Cardiac fibroblast (primary cell): ENCODE data around the gene GPR63.
A peak's percentile ranks its signal among the peaks of the same experiment; 100 is the strongest.
"Not testable (repeated sequence)": the region's sequence is repeated elsewhere in the genome, so short reads cannot be mapped to it uniquely, and the experiment has no call there.

ENCODE experiments used
- DNase-seq, 2 donors: peaks; one replicate each; pipeline versions ENCODE4 v3.0.0 to v3.0.0-alpha.2; 2010; ENCODE audit warnings: low read depth in 2 of 2
- H3K4me3 ChIP-seq, 2 donors: replicated peaks in 1 of 2; 1 replicate in 1 of 2; 2 replicates in 1 of 2; pipeline ENCODE4 v1.5.1; 2011; ENCODE audit warnings: low read depth in 2 of 2, low read length in 2 of 2, mild to moderate bottlenecking in 2 of 2, moderate library complexity in 1 of 2
- CTCF ChIP-seq: IDR thresholded peaks from one replicate; pipeline ENCODE4 v1.5.1; 2011; ENCODE audit warnings: low read depth, mild to moderate bottlenecking, low read length, inconsistent platforms

The GPR63 gene

GRCh38 chr6:96837081-96837971, at the start of gene GPR63:
TSS of gene GPR63 (minus strand) at chr6:96837477. CDS start at chr6:96799731, 37,746 bp downstream.
- H3K4me3 ChIP-seq = peak within 1 kb of the TSS; percentile 73 to 79
- no peak for TF ChIP-seq CTCF
- DNase-seq = peak; percentile 83

- no peak for DNase-seq
- no peak for TF ChIP-seq CTCF
- H3K4me3 ChIP-seq = no peak overlapping the region
These were observed 49.2 kb upstream of the GPR63 start for GRCh38 chr6:96886519-96886918.

GRCh38 chr6:96885187-96885631, 47.9 kb upstream of the GPR63 start:
- not testable (repeated sequence) for H3K4me3 ChIP-seq
- DNase-seq = peak in 1 of 2 donors; percentile 3

GRCh38 chr6:96878143-96878542, 40.9 kb upstream of the GPR63 start:
- DNase-seq = no peak

GRCh38 chr6:96876886-96877545, 39.7 kb upstream of the GPR63 start:
- no peak for TF ChIP-seq CTCF
- no peak for DNase-seq
- no peak overlapping the region for H3K4me3 ChIP-seq

More at GRCh38 chr6:96878143-96878542, 40.9 kb upstream of the GPR63 start:
- no peak for TF ChIP-seq CTCF
- H3K4me3 ChIP-seq = no peak overlapping the region

GRCh38 chr6:96872976-96873375, 35.7 kb upstream of the GPR63 start:
- TF ChIP-seq CTCF = no peak
- no peak overlapping the region for H3K4me3 ChIP-seq
- no peak for DNase-seq

GRCh38 chr6:96865055-96865405, 27.8 kb upstream of the GPR63 start:
- DNase-seq = no peak
- no peak overlapping the region for H3K4me3 ChIP-seq

More at GRCh38 chr6:96865055-96865405, 27.8 kb upstream of the GPR63 start:
- no peak for TF ChIP-seq CTCF
